HG03558 (cell line): ENCODE data around the gene ECPAS.
"Not testable (repeated sequence)": the region's sequence is repeated elsewhere in the genome, so short reads cannot be mapped to it uniquely, and the experiment has no call there.

Source experiments
- ATAC-seq: cut with Tn5 transposase; IDR thresholded peaks from one replicate; pipeline ENCODE4 v1.9.1; 2021; ENCODE audit warnings: moderate number of reproducible peaks; ENCODE audit not compliant: unreplicated experiment; ENCODE audit errors: extremely low read depth

Gene ECPAS

GRCh38 chr9:111356481-111357244 is 127.5 kb downstream of the ECPAS start:
- no peak for ATAC-seq

DNA sequence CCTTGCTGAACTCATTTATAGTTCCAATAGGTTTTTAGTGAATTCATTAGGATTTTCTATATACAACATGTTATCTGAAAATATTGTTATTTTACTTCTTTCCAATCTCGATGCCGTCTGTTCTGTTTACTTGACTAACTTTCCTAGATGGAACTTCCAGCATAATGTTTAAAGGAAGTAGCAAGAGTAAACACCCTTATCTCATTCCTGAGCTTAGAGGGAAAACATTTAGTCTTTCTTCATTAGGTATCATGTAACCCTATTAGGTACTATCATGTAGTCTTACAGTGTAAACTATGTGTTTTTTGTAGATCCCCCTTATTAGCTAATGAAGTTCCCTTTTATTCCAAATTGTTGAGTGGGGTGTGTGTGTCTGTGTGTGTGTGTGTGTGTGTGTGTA is 131.6 kb downstream of the ECPAS start:
- no peak for ATAC-seq

DNA sequence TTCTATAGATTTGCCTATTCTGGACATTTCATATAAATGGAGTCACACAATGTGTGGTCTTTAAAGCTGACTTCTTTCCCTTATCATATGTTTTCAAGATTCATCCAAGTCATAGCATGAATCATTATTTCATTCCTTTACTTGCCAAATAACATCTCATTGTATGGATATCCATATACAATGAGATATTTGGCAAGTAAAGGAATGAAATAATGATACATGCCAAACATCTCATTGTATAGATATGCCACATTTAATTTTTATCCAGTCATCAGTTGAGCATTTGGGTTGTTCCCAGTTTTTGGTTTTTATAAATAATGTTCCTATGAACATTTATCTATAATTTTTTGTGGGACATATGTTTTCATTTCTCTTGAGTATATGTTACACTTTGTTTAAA is 133.6 kb downstream of the ECPAS start:
- ATAC-seq, result no peak

- ATAC-seq, result no peak
Measured at GRCh38 chr9:111349766-111350165, 134.4 kb downstream of the ECPAS start.

GRCh38 chr9:111348821-111349271 is 135.3 kb downstream of the ECPAS start:
- ATAC-seq, result no peak

DNA sequence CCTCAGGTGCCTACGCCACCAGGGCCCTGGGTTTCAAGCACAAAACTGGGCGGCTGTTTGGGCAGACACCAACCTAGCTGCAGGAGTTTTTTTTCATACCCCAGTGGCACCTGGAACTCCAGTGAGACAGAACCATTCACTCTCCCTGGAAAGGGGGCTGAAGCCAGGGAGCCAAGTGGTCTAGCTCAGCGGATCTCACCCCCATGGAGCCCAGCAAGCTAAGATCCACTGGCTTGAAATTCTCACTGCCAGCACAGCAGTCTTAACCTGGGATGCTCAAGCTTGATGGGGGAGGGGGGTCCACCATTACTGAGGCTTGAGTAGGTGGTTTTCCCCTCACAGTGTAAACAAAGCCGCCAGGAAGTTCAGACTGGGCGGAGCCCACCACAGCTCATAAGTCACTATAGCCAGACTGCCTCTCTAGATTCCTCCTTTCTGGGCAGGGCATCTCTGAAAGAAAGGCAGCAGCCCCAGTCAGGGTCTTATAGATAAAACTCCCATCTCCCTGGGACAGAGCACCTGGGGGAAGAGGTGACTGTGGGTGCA is 149.8 kb downstream of the ECPAS start:
- ATAC-seq, result not testable (repeated sequence)

DNA sequence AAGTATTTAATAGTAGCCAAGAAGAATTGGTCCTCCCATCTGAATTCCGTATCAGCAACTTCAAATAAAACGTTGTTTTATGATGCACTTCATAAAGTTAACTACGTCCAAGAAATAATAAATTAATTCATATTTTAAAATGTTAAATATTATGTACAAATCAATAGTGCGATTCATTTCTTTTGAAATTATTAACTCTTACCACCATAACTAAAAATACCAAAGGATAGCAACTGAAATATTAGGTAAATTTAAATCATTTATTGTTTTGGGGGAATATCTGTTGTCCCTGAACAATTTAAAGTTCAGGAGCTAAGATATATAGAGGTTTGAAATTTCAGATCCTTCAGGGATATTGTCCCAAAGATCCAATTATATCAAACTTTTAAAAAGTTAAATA is 154.1 kb downstream of the ECPAS start, which contains the start of gene OR2K2:
Gene OR2K2, minus strand, starts transcription at position 101 of the 400 bp plus-strand sequence. CDS start 1,791 bp downstream, outside the sequence.
- no peak for ATAC-seq

GRCh38 chr9:111320631-111321030 is 163.6 kb downstream of the ECPAS start:
- ATAC-seq, result no peak

DNA sequence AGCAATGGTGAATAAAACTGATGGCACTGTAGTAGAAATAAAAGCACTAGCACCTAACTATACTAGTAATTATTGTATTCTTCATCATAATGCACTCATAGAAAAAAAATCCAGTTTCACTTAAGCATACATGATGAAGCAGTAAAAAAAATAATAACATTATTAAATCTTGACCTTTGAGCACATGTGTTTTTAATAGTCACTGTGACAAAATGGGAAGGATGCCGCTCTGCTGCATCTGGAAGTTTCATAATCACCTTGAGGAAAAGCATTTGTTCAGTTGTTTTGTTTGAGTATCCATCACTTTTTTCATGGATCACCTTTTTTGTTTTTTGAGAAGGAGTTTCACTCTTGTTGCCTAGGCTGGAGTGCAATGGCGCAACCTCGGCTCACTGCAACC is 167.4 kb downstream of the ECPAS start:
- no peak for ATAC-seq
